Epithelial cell of esophagus (primary cell): ENCODE measurements around the gene TSNAX.

ENCODE experiments used
- DNase-seq: peaks from one replicate; pipeline ENCODE4 v3.0.0; 2010; ENCODE audit warnings: low read depth
- H3K4me3 ChIP-seq: 2 replicates; pipeline ENCODE4 v1.5.1; 2011; ENCODE audit warnings: mild to moderate bottlenecking, low read length, control low read depth
- CTCF ChIP-seq: IDR thresholded peaks from 2 replicates; pipeline ENCODE4 v1.5.1; 2011; ENCODE audit warnings: low read depth, mild to moderate bottlenecking, low read length, control low read depth, inconsistent platforms; ENCODE audit not compliant: insufficient read depth; ENCODE audit errors: missing control alignments

Gene TSNAX

GRCh38 chr1:231518485-231519034 is 9.9 kb upstream of the TSNAX start:
- DNase-seq, result no peak
- TF ChIP-seq CTCF, result no peak
- H3K4me3 ChIP-seq, result no peak overlapping the region

DNA sequence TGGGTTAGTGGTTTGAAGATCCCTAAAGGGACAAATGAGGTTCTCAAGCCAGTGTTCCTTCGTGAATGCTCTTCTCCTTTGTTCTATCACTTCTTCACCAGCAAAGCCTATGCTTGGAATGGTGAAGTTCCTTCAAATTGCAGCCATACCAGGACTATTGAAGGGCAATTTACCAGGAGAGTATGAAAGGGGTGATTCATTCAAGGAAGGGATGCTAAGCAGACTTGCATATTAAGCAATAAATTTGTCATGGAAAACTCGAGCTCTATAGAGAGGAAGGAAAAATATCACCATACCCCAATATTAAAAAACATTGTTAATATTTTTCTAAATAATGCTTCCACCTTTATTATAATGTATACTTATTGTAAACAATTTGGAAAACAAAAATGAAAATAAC is 9.3 kb upstream of the TSNAX start:
- DNase-seq, result peak; percentile 44
- TF ChIP-seq CTCF, result no peak
- no peak overlapping the region for H3K4me3 ChIP-seq

GRCh38 chr1:231522038-231522437 is 6.4 kb upstream of the TSNAX start:
- no peak overlapping the region for H3K4me3 ChIP-seq
- DNase-seq, result no peak
- TF ChIP-seq CTCF, result no peak

DNA sequence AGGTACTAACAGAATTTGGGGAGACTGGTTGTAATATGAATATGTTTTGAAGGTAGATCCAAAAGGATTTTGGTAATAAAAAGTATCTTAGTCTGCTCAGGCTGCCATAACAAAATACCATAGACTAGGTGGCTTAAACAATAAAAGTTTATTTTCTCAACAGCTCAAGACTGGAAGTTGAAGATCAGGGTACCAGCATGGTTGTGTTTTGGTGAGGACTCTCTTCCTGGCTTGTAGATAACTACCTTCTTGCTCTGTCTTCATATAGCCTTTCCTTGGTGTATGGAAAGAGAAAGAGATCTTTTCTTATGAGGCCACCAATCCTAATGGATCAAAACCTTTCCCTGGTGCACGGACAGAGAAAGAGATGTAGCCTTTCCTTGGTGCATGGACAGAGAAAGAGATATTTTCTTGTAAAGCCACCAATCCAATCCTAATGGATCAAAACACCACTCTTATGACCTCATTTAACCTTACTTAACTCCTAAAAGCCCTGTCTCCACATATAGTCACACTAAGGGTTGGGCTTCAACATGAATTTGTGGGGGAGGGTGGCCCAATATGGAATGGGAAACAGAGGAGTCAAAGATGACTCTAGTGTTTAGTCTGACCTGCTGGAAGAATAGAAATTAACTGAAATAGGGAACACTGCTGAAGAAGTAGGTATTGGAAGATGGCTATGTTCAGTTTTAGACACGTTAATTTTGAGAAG is 5.4 kb upstream of the TSNAX start:
- no peak for DNase-seq
- no peak for TF ChIP-seq CTCF
- H3K4me3 ChIP-seq, result no peak overlapping the region

- TF ChIP-seq CTCF, result no peak
- no peak for DNase-seq
- H3K4me3 ChIP-seq, result no peak overlapping the region
Observed at GRCh38 chr1:231523816-231524215, 4.7 kb upstream of the TSNAX start.

DNA sequence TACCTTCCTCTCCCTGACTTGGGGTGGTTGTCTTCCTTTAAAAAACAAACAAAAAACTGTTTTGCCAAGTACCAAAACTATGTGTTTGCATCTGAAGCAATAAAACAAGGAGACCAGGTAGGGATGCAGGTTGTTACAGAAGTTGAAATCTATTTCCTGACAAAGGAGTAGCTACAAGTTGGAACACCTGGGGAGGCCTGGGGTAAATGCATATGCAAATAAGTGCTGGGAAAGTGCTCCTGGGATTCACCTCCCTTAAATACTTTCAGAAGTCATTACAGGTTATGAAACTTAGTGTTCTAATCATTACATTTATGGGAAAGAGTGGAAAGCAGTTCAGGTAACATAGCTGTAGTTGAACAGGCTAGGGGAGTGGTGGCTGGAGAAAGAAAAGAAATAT is 1.9 kb upstream of the TSNAX start:
- TF ChIP-seq CTCF, result no peak
- DNase-seq, result no peak
- no peak overlapping the region for H3K4me3 ChIP-seq
